ENCODE data around the gene KCNJ6.

DNA sequence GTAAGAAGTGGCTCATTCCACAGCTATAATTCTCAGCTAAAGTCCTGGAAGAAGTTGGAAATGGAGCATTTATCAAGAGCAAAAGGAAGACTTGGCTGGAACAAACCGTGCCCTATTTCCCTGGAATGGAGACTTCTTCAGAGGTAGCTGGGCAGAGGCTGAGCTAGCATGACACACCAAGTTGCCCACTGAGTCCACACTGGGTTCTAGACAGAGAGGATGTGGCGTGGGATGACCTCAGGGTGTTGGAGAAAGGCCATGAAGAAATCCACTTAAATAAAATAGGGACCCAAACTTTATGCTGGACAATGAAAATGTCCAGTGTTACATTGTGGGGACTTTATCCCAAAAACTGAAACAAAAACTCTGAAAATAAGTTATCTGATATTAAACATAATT is 116.2 kb downstream of the KCNJ6 start:
- TF ChIP-seq, protein P1, sequence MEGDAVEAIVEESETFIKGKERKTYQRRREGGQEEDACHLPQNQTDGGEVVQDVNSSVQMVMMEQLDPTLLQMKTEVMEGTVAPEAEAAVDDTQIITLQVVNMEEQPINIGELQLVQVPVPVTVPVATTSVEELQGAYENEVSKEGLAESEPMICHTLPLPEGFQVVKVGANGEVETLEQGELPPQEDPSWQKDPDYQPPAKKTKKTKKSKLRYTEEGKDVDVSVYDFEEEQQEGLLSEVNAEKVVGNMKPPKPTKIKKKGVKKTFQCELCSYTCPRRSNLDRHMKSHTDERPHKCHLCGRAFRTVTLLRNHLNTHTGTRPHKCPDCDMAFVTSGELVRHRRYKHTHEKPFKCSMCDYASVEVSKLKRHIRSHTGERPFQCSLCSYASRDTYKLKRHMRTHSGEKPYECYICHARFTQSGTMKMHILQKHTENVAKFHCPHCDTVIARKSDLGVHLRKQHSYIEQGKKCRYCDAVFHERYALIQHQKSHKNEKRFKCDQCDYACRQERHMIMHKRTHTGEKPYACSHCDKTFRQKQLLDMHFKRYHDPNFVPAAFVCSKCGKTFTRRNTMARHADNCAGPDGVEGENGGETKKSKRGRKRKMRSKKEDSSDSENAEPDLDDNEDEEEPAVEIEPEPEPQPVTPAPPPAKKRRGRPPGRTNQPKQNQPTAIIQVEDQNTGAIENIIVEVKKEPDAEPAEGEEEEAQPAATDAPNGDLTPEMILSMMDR (IDR thresholded peaks at IDR 0.05; ENCODE audit: low read depth, low read length): no peak
- TF ChIP-seq EZH2phosphoT487 (IDR thresholded peaks at IDR 0.05; ENCODE audit: low read depth): no peak
